Measurements from ENCODE around the gene TFAM. TPM values are rescaled to one million over a fixed set of nuclear protein-coding genes. Genes with fewer than 3 reads are reported as not detected.

TFAM gene
- total RNA-seq, 2 experiments from 2014 or later: 46.1 to 48.0 TPM

DNA sequence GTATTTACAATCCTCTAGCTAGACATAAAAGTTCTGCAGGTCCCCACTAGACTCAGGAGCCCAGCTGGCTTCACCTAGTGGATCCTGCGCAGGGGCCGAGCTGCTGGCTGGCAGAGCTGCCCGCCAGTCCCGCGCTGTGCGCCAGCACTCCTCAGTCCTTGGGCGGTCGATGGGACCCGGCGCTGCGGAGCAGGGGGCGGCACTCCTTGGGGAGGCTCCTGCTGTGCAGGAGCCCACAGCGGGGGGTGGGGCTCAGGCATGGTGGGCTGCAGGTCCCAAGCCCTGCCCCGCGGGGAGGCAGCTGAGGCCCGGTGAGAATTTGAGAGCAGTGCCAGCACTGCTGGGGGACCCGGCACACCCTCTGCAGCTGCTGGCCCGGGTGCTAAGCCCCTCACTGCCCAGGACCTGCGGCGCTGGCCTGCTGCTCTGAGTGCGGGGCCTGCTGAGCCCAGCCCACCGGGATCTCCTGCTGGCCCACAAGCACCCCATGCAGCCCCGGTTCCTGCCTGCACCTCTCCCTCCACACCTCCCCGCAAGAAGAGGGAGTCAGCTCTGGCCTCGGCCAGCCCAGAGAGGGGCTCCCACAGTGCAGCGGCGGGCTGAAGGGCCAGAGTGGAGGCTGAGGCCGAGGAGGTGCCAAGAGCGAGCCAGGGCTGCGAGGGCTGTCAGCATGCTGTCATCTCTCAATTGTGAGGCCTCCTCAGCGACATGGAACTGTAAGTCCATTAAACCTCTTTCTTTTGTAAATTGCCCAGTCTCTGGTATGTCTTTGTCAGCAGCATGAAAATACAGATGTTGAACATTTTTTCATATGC is 63.1 kb downstream of the TFAM start:
- ChIA-PET CTCF (no interaction called here), POLR2A (no interaction called here)
- Mint-ChIP-seq H3K4me3 (no peak overlapping the region), H3K9me3 (peaks cover 2% of the 10 kb centered on the region), H3K4me1 (no peaks in the 10 kb centered on the region), H3K27ac (no peak overlapping the region), H3K27me3 (no peaks in the 10 kb centered on the region), H3K36me3 (ENCODE audit: low read depth) (no peaks in the 10 kb centered on the region)
- no peak for DNase-seq

Other genes starting within 250 kb of the TFAM start
- 1 to 10 TPM; 6.9 to 7.0 TPM for gene IPMK, start 117.5 kb upstream of the TFAM start, total RNA-seq
- gene CISD1, start 116.2 kb upstream of the TFAM start, total RNA-seq: 10 to 100 TPM; 32.2 to 40.1 TPM
- 10 to 100 TPM; 10.9 to 13.2 TPM for gene UBE2D1, start 50.4 kb upstream of the TFAM start, total RNA-seq
- under 1 TPM; 0.08 TPM for gene BICC1, start 127.5 kb downstream of the TFAM start, total RNA-seq